Naive thymus-derived CD8-positive, alpha-beta T cell (primary cell): ENCODE data around the gene NPHP4. TPM values are rescaled to one million over a fixed set of nuclear protein-coding genes. Genes with fewer than 3 reads are reported as not detected.

ENCODE experiments used
- ATAC-seq, 2 donors: fragments of 150-1000 bp; cut with Tn5 transposase in 1 of 2; sonication (Bioruptor Pico), chemical (Tn5 transposase) in 1 of 2; 1 replicate in 1 of 2; 2 replicates in 1 of 2; pipeline ENCODE4 v1.10.0; 2021; ENCODE audit warnings: mild to moderate bottlenecking in 2 of 2, moderate library complexity in 2 of 2
- POLR2A ChIA-PET: fragments of 350-600 bp; sonication (Branson Sonifier 250); formaldehyde crosslinking; loops from one replicate; lab custom pipeline; 2021; ENCODE audit warnings: antibody characterized with exemption; lab: Charles Lee
- DNase-seq, 10 donors: peaks; one replicate each; pipeline versions ENCODE4 v3.0.0 to v3.0.0-alpha.2; 2020 to 2022
- H3K27ac Mint-ChIP-seq, 10 donors: one replicate each; pipeline ENCODE4 v1.8.0; 2020 to 2022; ENCODE audit warnings: mild to moderate bottlenecking in 10 of 10, mixed read lengths in 10 of 10, moderate library complexity in 4 of 10, inconsistent platforms in 1 of 10
- H3K27me3 Mint-ChIP-seq, 5 donors: one replicate each; pipeline ENCODE4 v1.8.0; 2021 to 2022; ENCODE audit warnings: mixed read lengths in 5 of 5
- H3K36me3 Mint-ChIP-seq, 3 donors: one replicate each; pipeline ENCODE4 v1.8.0; 2020 to 2022; ENCODE audit warnings: mixed read lengths in 3 of 3, mild to moderate bottlenecking in 2 of 3, inconsistent platforms in 1 of 3
- H3K4me1 Mint-ChIP-seq, 4 donors: one replicate each; pipeline ENCODE4 v1.8.0; 2021 to 2022; ENCODE audit warnings: mixed read lengths in 4 of 4
- H3K4me3 Mint-ChIP-seq, 10 donors: one replicate each; pipeline ENCODE4 v1.8.0; 2020 to 2022; ENCODE audit warnings: mild to moderate bottlenecking in 10 of 10, mixed read lengths in 10 of 10, moderate library complexity in 6 of 10, inconsistent platforms in 1 of 10
- H3K9me3 Mint-ChIP-seq, 9 donors: one replicate each; pipeline ENCODE4 v1.8.0; 2020 to 2022; ENCODE audit warnings: mixed read lengths in 9 of 9, mild to moderate bottlenecking in 3 of 9, inconsistent platforms in 1 of 9, moderate library complexity in 1 of 9
- polyA plus RNA-seq, 3 donors: library from polyadenylated mRNA; unstranded; fragments of 300-500 nt; fragmentation: Illumina TruSeq; gene quantifications; one replicate each; pipeline ENCODE4 v1.2.3, GENCODE V29; 2021
- total RNA-seq, 8 experiments: library from RNA in 2 of 8; stranded (reverse) in 2 of 8; gene quantifications; one replicate each; pipeline ENCODE4 v1.2.3 and lab custom pipeline; 2021 to 2026

The NPHP4 gene
- total and polyA plus RNA-seq, 5 experiments from 2014 or later = 0.14 to 6.3 (median 0.97) TPM

- no peak overlapping the region for H3K4me3 Mint-ChIP-seq
- no peaks in the 10 kb centered on the region for H3K27me3 Mint-ChIP-seq
- H3K27ac Mint-ChIP-seq = no peak overlapping the region
- POLR2A ChIA-PET = no interaction called here
- H3K36me3 Mint-ChIP-seq = peaks cover 0 to 18% (median 5%) of the 10 kb centered on the region in 3 donors
- peak in 1 of 10 donors; percentile 38 for DNase-seq
- peaks cover 0 to 3% (median 0%) of the 10 kb centered on the region in 4 donors for H3K4me1 Mint-ChIP-seq
- no peak for ATAC-seq
- H3K9me3 Mint-ChIP-seq = no peaks in the 10 kb centered on the region
These were observed 102.8 kb downstream of the NPHP4 start for GRCh38 chr1:5889462-5889861.

GRCh38 chr1:5888606-5889211 is 103.5 kb downstream of the NPHP4 start:
- no peak for ATAC-seq
- no peaks in the 10 kb centered on the region for H3K9me3 Mint-ChIP-seq
- no peaks in the 10 kb centered on the region for H3K27me3 Mint-ChIP-seq
- no peak overlapping the region for H3K27ac Mint-ChIP-seq
- peaks cover 0 to 3% (median 0%) of the 10 kb centered on the region in 4 donors for H3K4me1 Mint-ChIP-seq
- POLR2A ChIA-PET = no interaction called here
- no peak overlapping the region for H3K4me3 Mint-ChIP-seq
- H3K36me3 Mint-ChIP-seq = peaks cover 0 to 18% (median 4%) of the 10 kb centered on the region in 3 donors
- DNase-seq = no peak

GRCh38 chr1:5887971-5888361 is 104.3 kb downstream of the NPHP4 start:
- H3K27ac Mint-ChIP-seq = no peak overlapping the region
- peaks cover 0 to 3% (median 0%) of the 10 kb centered on the region in 4 donors for H3K4me1 Mint-ChIP-seq
- no peaks in the 10 kb centered on the region for H3K9me3 Mint-ChIP-seq
- DNase-seq = no peak
- no peak overlapping the region for H3K4me3 Mint-ChIP-seq
- peaks cover 0 to 16% (median 0%) of the 10 kb centered on the region in 3 donors for H3K36me3 Mint-ChIP-seq
- no peaks in the 10 kb centered on the region for H3K27me3 Mint-ChIP-seq
- no peak for ATAC-seq
- POLR2A ChIA-PET = no interaction called here

DNA sequence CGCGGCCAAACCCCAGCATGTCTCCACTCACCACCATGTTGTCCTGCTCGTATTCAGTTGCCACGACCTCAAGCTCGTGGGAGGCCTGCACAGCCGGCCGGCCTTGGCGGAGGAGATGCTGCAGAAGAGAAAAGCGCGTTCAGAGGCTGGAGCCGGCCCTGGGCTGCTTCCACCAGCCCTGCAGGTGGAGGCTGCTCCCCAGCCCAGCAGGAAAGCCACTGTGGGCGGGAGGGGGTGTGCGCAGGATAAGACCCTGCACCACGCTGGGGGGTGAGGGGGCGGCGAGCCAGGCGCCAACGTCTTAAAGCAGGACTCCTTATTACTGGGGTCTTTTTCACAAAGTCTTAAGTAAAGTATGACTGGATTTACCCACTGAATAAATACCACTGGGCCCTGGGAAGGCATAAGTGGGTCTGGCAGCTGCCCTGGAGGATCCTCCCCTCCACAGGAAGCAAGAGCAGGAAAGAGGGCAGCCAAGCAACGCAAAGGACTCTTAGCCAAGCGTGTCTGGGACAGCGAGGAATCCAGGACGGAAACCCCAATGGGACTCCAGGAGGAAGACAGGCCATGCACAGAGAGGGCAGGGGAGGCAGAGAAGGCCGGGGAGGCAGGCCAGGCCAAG is 104.8 kb downstream of the NPHP4 start:
- peaks cover 0 to 18% (median 0%) of the 10 kb centered on the region in 3 donors for H3K36me3 Mint-ChIP-seq
- no peaks in the 10 kb centered on the region for H3K27me3 Mint-ChIP-seq
- H3K9me3 Mint-ChIP-seq = no peaks in the 10 kb centered on the region
- no peak for ATAC-seq
- peaks cover 0 to 3% (median 0%) of the 10 kb centered on the region in 4 donors for H3K4me1 Mint-ChIP-seq
- H3K4me3 Mint-ChIP-seq = no peak overlapping the region
- DNase-seq = no peak
- H3K27ac Mint-ChIP-seq = no peak overlapping the region
- POLR2A ChIA-PET = no interaction called here

GRCh38 chr1:5886541-5887348 is 105.5 kb downstream of the NPHP4 start:
- H3K9me3 Mint-ChIP-seq = peaks cover 0 to 1% (median 0%) of the 10 kb centered on the region in 9 donors
- H3K4me1 Mint-ChIP-seq = peaks cover 0 to 4% (median 0%) of the 10 kb centered on the region in 4 donors
- DNase-seq (peak in 1 of 10 donors; percentile 15), ATAC-seq (no peak)
- H3K36me3 Mint-ChIP-seq = peaks cover 0 to 20% (median 0%) of the 10 kb centered on the region in 3 donors
- no peak overlapping the region for H3K27ac Mint-ChIP-seq
- H3K27me3 Mint-ChIP-seq = no peaks in the 10 kb centered on the region
- POLR2A ChIA-PET = no interaction called here
- no peak overlapping the region for H3K4me3 Mint-ChIP-seq

- no peak for ATAC-seq
- POLR2A ChIA-PET = no interaction called here
These were observed 106.1 kb downstream of the NPHP4 start for GRCh38 chr1:5886140-5886483.

GRCh38 chr1:5885471-5886139 is 106.6 kb downstream of the NPHP4 start:
- POLR2A ChIA-PET = interaction anchor here (0.6 kb wide), 1 partner anchor 108 kb away, joined by 4 read pairs; no protein-coding TSS in a partner anchor
- Mint-ChIP-seq H3K4me1 (peaks cover 0 to 6% (median 0%) of the 10 kb centered on the region in 4 donors), H3K27ac (no peak overlapping the region), H3K4me3 (no peak overlapping the region), H3K27me3 (no peaks in the 10 kb centered on the region), H3K9me3 (peaks cover 0 to 1% (median 0%) of the 10 kb centered on the region in 9 donors), H3K36me3 (peaks cover 0 to 18% (median 4%) of the 10 kb centered on the region in 3 donors)
- no peak for DNase-seq
- no peak for ATAC-seq

More at GRCh38 chr1:5886140-5886483, 106.1 kb downstream of the NPHP4 start:
- DNase-seq = no peak
- Mint-ChIP-seq H3K9me3 (peaks cover 0 to 1% (median 0%) of the 10 kb centered on the region in 9 donors), H3K27ac (no peak overlapping the region), H3K27me3 (no peaks in the 10 kb centered on the region), H3K4me1 (peaks cover 0 to 4% (median 0%) of the 10 kb centered on the region in 4 donors), H3K4me3 (no peak overlapping the region), H3K36me3 (peaks cover 0 to 20% (median 2%) of the 10 kb centered on the region in 3 donors)

- peaks cover 0 to 4% (median 0%) of the 10 kb centered on the region in 9 donors for H3K9me3 Mint-ChIP-seq
- H3K4me3 Mint-ChIP-seq = no peak overlapping the region
- H3K27me3 Mint-ChIP-seq = no peaks in the 10 kb centered on the region
- H3K27ac Mint-ChIP-seq = no peak overlapping the region
- ATAC-seq (no peak), DNase-seq (no peak)
- POLR2A ChIA-PET = no interaction called here
- peaks cover 0 to 8% (median 0%) of the 10 kb centered on the region in 4 donors for H3K4me1 Mint-ChIP-seq
- H3K36me3 Mint-ChIP-seq = peaks cover 9 to 24% (median 17%) of the 10 kb centered on the region in 3 donors
These were observed 108.1 kb downstream of the NPHP4 start for GRCh38 chr1:5884110-5884509.

DNA sequence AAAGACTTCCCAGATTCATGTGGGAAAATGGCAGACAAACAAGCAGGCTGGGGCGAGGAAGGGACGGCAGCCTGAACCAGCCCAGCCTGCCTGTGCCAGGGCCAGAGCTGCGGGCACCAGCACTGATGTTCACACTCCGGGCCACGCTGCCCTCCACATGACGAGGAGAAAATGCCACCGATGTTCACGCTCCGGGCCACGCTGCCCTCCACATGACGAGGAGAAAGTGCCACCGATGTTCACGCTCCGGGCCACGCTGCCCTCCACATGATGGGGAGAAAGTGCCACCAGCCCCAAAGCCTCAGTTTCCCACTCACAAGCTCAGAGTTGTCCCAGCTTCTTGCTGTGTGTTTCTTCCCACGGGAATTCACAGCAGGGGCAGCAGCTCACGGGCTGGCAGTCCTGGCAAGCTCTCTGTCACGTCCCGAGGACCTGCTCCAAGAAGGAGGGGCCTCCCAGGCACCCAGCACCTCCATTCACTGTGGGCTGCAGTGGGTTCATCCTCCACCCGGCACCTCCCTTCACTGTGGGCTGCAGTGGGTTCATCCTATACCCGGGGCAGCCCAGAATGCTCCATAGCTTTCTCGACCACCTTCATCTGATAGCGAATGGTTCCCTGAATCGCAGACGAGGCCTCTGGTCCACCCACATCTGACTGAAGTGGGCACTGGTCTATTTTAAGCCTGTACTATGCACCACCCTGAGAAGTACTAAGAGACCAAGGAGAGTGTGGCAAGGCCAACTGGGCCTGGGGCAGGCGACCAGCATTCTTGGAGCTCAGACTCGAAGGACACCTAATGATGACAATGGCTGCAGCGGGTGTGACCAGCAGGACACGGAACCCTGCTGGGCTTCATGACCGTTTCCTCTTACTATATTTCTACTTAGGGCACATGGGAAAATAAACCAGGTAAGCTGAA is 108.8 kb downstream of the NPHP4 start:
- ATAC-seq (no peak), DNase-seq (no peak)
- H3K27ac Mint-ChIP-seq = no peak overlapping the region
- POLR2A ChIA-PET = no interaction called here
- H3K4me1 Mint-ChIP-seq = peaks cover 0 to 8% (median 0%) of the 10 kb centered on the region in 4 donors
- peaks cover 0 to 4% (median 0%) of the 10 kb centered on the region in 9 donors for H3K9me3 Mint-ChIP-seq
- peaks cover 9 to 27% (median 18%) of the 10 kb centered on the region in 3 donors for H3K36me3 Mint-ChIP-seq
- no peak overlapping the region for H3K4me3 Mint-ChIP-seq
- H3K27me3 Mint-ChIP-seq = no peaks in the 10 kb centered on the region

DNA sequence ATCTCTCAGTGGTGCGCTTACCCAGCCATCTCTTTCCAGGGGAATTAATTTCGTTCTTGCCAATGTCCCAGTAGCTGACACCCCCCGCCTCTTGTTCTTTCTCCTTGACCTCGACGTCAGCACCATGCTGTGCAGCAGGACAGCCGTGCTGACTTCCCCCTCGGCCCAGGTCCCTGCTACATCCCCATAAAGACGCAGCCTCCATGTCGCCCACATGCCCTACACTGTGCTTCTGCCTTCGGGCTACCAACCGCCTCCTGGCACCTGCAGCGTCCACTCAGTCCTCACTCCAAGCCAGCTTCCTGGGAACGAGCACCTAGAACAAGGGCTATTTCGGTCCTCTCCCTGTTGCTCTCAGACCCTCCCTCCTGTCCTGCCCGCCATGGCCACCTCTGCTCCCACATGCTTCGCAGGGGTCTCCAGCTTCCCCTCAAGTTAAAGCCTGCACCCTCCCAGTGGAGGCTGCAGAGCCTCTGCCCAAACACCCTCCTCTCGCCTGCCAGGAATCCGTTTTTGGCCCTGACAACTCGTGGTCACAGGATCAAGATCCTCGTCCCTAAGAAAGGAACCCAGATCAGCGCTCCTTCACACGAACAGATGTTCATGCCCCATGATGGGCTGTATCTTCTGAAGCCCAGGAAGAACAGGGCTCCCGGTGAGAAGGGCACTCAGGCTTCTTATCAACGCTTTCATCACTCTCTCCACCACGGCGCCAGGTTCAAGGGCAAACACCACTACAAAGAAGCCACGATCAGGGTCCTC is 109.7 kb downstream of the NPHP4 start:
- POLR2A ChIA-PET = no interaction called here
- Mint-ChIP-seq H3K4me3 (no peak overlapping the region), H3K4me1 (peaks cover 0 to 8% (median 0%) of the 10 kb centered on the region in 4 donors), H3K36me3 (peaks cover 9 to 27% (median 18%) of the 10 kb centered on the region in 3 donors), H3K27me3 (no peaks in the 10 kb centered on the region), H3K27ac (no peak overlapping the region), H3K9me3 (peaks cover 0 to 4% (median 0%) of the 10 kb centered on the region in 9 donors)
- ATAC-seq = no peak
- no peak for DNase-seq
